HL-60 (cell line): ENCODE measurements around the gene SLAIN1.

Experiments used
- DNase-seq, 2 experiments: peaks; one replicate each; pipeline ENCODE4 v3.0.0-alpha.2; 2010 to 2020; ENCODE audit warnings: low read depth in 1 of 2, low spot score in 1 of 2
- H3K27ac ChIP-seq: fragments of 250-450 bp; sonication (Bioruptor Pico); replicated peaks from 2 replicates; pipeline ENCODE4 v1.5.1; 2020; ENCODE audit warnings: mild to moderate bottlenecking, moderate library complexity
- H3K27me3 ChIP-seq: fragments of 250-450 bp; sonication (Bioruptor Pico); 2 replicates; pipeline ENCODE4 v1.5.1; 2021; ENCODE audit warnings: mild to moderate bottlenecking, moderate library complexity; ENCODE audit not compliant: insufficient read depth, poor library complexity, severe bottlenecking
- H3K4me3 ChIP-seq: replicated peaks from 2 replicates; pipeline ENCODE4 v1.5.1; 2011; ENCODE audit warnings: mild to moderate bottlenecking, control low read depth, low read length; ENCODE audit not compliant: insufficient read depth
- GABPA ChIP-seq: IDR thresholded peaks from 2 replicates; pipeline ENCODE4 v1.6.1; 2012; ENCODE audit warnings: low read depth
- POLR2AphosphoS5 ChIP-seq: IDR thresholded peaks from 2 replicates; pipeline ENCODE4 v1.6.1; 2012; ENCODE audit warnings: low read depth
- SPI1 ChIP-seq: IDR thresholded peaks from 2 replicates; pipeline ENCODE4 v1.6.1; 2012; ENCODE audit warnings: low read depth, mild to moderate bottlenecking, borderline replicate concordance
- TF ChIP-seq, protein P1 (sequence below): IDR thresholded peaks from 2 replicates; pipeline ENCODE4 v1.6.1; 2012; ENCODE audit warnings: low read depth; ENCODE audit not compliant: insufficient replicate concordance
- TF ChIP-seq, protein P2 (sequence below): IDR thresholded peaks from one replicate; pipeline ENCODE4 v1.5.1; 2011; ENCODE audit warnings: low read length, control low read depth, inconsistent platforms; ENCODE audit not compliant: insufficient read depth

Gene SLAIN1

DNA sequence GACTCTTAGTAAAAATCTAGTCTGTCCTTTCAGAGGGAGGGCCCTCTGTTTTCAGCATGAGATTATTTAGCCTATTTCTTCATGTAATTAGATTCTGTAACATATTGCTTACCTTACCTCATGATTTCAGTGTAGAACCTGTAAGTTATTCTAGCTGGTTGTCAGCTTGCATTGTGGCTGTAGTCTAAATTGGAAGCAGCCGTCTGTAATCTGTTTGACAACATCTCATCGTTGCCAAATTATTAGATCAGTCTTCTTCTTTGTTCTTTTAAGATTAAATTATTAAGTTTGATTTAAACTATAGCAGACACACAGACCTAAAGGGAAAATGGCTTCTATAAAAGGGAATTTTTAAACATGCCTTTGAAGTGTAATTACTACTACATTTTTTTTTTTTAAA lies 34.8 kb downstream of the SLAIN1 start:
- Histone ChIP-seq H3K27me3 (no peaks in the 10 kb centered on the region), H3K27ac (no peak overlapping the region), H3K4me3 (no peak overlapping the region)
- no peak for DNase-seq
- TF ChIP-seq SPI1 = no peak
- TF ChIP-seq, protein P1, sequence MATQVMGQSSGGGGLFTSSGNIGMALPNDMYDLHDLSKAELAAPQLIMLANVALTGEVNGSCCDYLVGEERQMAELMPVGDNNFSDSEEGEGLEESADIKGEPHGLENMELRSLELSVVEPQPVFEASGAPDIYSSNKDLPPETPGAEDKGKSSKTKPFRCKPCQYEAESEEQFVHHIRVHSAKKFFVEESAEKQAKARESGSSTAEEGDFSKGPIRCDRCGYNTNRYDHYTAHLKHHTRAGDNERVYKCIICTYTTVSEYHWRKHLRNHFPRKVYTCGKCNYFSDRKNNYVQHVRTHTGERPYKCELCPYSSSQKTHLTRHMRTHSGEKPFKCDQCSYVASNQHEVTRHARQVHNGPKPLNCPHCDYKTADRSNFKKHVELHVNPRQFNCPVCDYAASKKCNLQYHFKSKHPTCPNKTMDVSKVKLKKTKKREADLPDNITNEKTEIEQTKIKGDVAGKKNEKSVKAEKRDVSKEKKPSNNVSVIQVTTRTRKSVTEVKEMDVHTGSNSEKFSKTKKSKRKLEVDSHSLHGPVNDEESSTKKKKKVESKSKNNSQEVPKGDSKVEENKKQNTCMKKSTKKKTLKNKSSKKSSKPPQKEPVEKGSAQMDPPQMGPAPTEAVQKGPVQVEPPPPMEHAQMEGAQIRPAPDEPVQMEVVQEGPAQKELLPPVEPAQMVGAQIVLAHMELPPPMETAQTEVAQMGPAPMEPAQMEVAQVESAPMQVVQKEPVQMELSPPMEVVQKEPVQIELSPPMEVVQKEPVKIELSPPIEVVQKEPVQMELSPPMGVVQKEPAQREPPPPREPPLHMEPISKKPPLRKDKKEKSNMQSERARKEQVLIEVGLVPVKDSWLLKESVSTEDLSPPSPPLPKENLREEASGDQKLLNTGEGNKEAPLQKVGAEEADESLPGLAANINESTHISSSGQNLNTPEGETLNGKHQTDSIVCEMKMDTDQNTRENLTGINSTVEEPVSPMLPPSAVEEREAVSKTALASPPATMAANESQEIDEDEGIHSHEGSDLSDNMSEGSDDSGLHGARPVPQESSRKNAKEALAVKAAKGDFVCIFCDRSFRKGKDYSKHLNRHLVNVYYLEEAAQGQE = no peak
- no peak for TF ChIP-seq POLR2AphosphoS5
- TF ChIP-seq, protein P2, sequence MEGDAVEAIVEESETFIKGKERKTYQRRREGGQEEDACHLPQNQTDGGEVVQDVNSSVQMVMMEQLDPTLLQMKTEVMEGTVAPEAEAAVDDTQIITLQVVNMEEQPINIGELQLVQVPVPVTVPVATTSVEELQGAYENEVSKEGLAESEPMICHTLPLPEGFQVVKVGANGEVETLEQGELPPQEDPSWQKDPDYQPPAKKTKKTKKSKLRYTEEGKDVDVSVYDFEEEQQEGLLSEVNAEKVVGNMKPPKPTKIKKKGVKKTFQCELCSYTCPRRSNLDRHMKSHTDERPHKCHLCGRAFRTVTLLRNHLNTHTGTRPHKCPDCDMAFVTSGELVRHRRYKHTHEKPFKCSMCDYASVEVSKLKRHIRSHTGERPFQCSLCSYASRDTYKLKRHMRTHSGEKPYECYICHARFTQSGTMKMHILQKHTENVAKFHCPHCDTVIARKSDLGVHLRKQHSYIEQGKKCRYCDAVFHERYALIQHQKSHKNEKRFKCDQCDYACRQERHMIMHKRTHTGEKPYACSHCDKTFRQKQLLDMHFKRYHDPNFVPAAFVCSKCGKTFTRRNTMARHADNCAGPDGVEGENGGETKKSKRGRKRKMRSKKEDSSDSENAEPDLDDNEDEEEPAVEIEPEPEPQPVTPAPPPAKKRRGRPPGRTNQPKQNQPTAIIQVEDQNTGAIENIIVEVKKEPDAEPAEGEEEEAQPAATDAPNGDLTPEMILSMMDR = no peak
- TF ChIP-seq GABPA = no peak

DNA sequence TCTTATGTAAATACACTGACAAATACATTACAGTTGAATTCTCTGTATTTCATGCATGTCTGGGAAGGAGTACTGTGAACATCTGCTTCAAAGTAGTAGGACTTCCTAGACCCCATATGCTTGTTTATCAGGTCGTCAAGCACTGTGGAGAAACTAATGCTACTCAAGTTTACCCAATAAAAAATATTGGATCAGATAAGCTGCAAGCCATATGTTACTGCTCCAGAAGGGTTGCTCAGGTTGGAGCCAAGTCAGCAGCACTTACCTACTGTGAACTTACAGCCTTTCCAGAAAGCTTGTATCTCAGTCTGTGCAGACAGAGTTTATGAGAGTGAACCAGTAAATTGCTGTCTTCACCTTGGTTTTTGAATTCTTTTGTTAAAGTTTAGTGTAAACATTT lies 36.2 kb downstream of the SLAIN1 start:
- no peaks in the 10 kb centered on the region for H3K27me3 ChIP-seq
- TF ChIP-seq GABPA (no peak), SPI1 (no peak), POLR2AphosphoS5 (no peak)
- TF ChIP-seq, protein P1 = no peak
- TF ChIP-seq, protein P2 = no peak
- H3K4me3 ChIP-seq = no peak overlapping the region
- no peak overlapping the region for H3K27ac ChIP-seq
- DNase-seq = no peak

DNA sequence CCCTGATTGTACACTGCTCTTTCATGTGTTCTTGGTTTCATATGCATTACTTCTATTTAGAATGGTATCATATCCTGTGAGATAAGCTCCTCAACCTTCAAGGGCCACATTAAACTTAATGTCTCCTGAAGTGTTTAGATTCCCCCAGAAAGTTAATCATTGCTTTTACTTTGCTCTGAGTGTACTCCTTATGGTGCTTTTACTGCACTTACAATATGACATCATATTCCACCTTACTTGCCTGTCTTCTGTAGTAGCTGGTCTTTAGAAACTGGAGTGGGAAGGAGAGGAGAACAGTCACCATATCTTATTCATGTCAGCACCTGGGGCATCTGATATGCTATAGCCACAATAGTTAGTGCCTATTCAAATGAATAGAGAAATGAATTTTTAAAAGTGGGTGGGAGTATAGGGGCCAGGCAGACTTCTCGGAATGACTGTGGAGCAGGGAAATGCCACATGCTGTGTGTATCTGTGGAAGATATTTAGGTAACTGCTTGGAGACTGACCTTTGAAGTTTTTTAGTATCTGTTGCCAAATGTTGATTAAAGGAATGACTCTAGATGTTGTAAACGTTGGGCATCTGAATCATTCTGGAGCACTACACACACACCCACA lies 40.2 kb downstream of the SLAIN1 start:
- TF ChIP-seq POLR2AphosphoS5 = no peak
- TF ChIP-seq, protein P1 = no peak
- TF ChIP-seq GABPA = no peak
- TF ChIP-seq, protein P2 = no peak
- TF ChIP-seq SPI1 = no peak
- Histone ChIP-seq H3K27me3 (no peaks in the 10 kb centered on the region), H3K4me3 (no peak overlapping the region), H3K27ac (no peak overlapping the region)
- no peak for DNase-seq
